HUES6 (cell line): ENCODE data around the gene SLC25A43.

ENCODE experiments used
- H3K27ac ChIP-seq: 2 replicates; pipeline ENCODE4 v1.7.0; 2013; ENCODE audit warnings: low read depth, mild to moderate bottlenecking, low read length, inconsistent platforms
- H3K27me3 ChIP-seq: 2 replicates; pipeline ENCODE4 v1.6.1; 2013; ENCODE audit warnings: low read length; ENCODE audit not compliant: control insufficient read depth, insufficient read depth
- H3K36me3 ChIP-seq: 2 replicates; pipeline ENCODE4 v1.6.1; 2013; ENCODE audit warnings: low read length; ENCODE audit not compliant: control insufficient read depth, insufficient read depth
- H3K4me1 ChIP-seq: 2 replicates; pipeline ENCODE4 v1.6.1; 2013; ENCODE audit warnings: low read length; ENCODE audit not compliant: control insufficient read depth, insufficient read depth
- H3K4me3 ChIP-seq: 2 replicates; pipeline ENCODE4 v1.5.1; 2013; ENCODE audit warnings: low read depth, low read length
- H3K9ac ChIP-seq: one replicate; pipeline ENCODE4 v1.6.1; 2013; ENCODE audit warnings: mild to moderate bottlenecking, low read length
- H3K9me3 ChIP-seq: 2 replicates; pipeline ENCODE4 v1.6.1; 2013; ENCODE audit warnings: low read depth, low read length; ENCODE audit not compliant: control insufficient read depth, insufficient read depth

SLC25A43 gene

GRCh38 chrX:119495734-119496726 is 96.9 kb downstream of the SLC25A43 start:
- Histone ChIP-seq H3K27me3 (no peaks in the 10 kb centered on the region), H3K9ac (no peak overlapping the region), H3K4me3 (no peak overlapping the region), H3K27ac (no peak overlapping the region), H3K36me3 (no peaks in the 10 kb centered on the region), H3K9me3 (no peaks in the 10 kb centered on the region; the same call in 1 of the 2 replicates), H3K4me1 (peaks cover 10% of the 10 kb centered on the region; the same call in 1 of the 2 replicates)

- no peak overlapping the region for H3K4me3 ChIP-seq
- H3K9me3 ChIP-seq: peaks cover 2% of the 10 kb centered on the region; the same call in 1 of the 2 replicates
- H3K4me1 ChIP-seq: peaks cover 10% of the 10 kb centered on the region; the same call in 1 of the 2 replicates
- H3K27me3 ChIP-seq: no peaks in the 10 kb centered on the region
- no peak overlapping the region for H3K9ac ChIP-seq
- no peaks in the 10 kb centered on the region for H3K36me3 ChIP-seq
- H3K27ac ChIP-seq: no peak overlapping the region
Measured at GRCh38 chrX:119497185-119497584, 98.0 kb downstream of the SLC25A43 start.

GRCh38 chrX:119500061-119500800 is 101.1 kb downstream of the SLC25A43 start:
- Histone ChIP-seq H3K27ac (no peak overlapping the region), H3K4me1 (peaks cover 10% of the 10 kb centered on the region; the same call in 1 of the 2 replicates), H3K4me3 (no peak overlapping the region), H3K9me3 (peaks cover 2% of the 10 kb centered on the region; the same call in 1 of the 2 replicates), H3K27me3 (no peaks in the 10 kb centered on the region), H3K9ac (no peak overlapping the region), H3K36me3 (no peaks in the 10 kb centered on the region)

- Histone ChIP-seq H3K36me3 (no peaks in the 10 kb centered on the region), H3K27me3 (no peaks in the 10 kb centered on the region), H3K4me3 (no peak overlapping the region), H3K9ac (no peak overlapping the region), H3K9me3 (peaks cover 2% of the 10 kb centered on the region; the same call in 1 of the 2 replicates), H3K27ac (no peak overlapping the region), H3K4me1 (peaks cover 10% of the 10 kb centered on the region; the same call in 1 of the 2 replicates)
Measured at GRCh38 chrX:119501511-119502148, 102.5 kb downstream of the SLC25A43 start.

- Histone ChIP-seq H3K4me3 (no peak overlapping the region), H3K36me3 (no peaks in the 10 kb centered on the region), H3K9ac (no peak overlapping the region), H3K9me3 (peaks cover 2% of the 10 kb centered on the region; the same call in 1 of the 2 replicates), H3K27me3 (no peaks in the 10 kb centered on the region), H3K27ac (no peak overlapping the region), H3K4me1 (peaks cover 10% of the 10 kb centered on the region; the same call in 1 of the 2 replicates)
Measured at GRCh38 chrX:119502727-119503483, 103.8 kb downstream of the SLC25A43 start.

- no peak overlapping the region for H3K9ac ChIP-seq
- H3K36me3 ChIP-seq: no peaks in the 10 kb centered on the region
- no peaks in the 10 kb centered on the region for H3K27me3 ChIP-seq
- no peak overlapping the region for H3K27ac ChIP-seq
- H3K4me1 ChIP-seq: peaks cover 10% of the 10 kb centered on the region; the same call in 1 of the 2 replicates
- no peak overlapping the region for H3K4me3 ChIP-seq
- peaks cover 2% of the 10 kb centered on the region; the same call in 1 of the 2 replicates for H3K9me3 ChIP-seq
Measured at GRCh38 chrX:119503484-119503861, 104.3 kb downstream of the SLC25A43 start.
